ENCODE data around the gene CATSPERD.
"Not testable (repeated sequence)": the region's sequence is repeated elsewhere in the genome, so short reads cannot be mapped to it uniquely, and the experiment has no call there.

CATSPERD gene

DNA sequence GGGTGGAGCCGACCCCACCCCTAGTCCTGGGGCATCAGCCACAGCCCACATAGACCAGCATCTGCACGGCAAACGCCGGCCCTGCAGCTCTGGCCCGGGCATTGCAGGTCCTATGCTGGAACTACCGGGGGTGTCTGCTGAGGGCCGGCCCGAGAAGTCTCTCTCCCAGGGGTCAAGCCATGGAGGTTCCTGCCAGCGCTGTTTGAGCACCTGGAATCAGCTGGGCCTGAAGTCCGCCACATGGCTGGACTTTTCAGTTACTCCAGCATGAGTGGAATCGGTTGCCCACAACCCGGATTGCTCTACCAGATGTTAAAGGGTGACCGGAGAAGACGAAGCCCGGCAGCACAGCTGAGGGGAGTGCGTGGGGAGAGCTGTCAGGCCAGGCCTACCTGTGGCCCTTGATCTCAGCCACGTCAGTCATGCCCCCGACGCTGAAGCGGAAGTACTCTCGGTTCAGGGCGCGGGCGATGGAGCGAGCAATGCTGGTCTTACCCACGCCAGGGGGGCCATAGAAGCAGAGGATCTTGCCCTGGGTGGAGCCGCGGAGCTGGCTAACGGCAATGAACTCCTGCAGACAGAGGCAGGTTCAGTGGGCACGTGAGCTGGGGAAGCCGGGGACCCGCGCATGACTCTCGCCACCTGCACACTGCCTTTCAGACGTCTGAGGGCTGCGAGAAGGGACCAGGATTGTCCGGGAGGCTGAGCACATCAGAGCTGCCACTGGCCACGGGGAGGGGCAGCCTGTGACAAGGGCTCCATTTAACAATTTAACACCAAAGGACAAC lies 21.6 kb upstream of the CATSPERD start:
- no peak for DNase-seq

DNA sequence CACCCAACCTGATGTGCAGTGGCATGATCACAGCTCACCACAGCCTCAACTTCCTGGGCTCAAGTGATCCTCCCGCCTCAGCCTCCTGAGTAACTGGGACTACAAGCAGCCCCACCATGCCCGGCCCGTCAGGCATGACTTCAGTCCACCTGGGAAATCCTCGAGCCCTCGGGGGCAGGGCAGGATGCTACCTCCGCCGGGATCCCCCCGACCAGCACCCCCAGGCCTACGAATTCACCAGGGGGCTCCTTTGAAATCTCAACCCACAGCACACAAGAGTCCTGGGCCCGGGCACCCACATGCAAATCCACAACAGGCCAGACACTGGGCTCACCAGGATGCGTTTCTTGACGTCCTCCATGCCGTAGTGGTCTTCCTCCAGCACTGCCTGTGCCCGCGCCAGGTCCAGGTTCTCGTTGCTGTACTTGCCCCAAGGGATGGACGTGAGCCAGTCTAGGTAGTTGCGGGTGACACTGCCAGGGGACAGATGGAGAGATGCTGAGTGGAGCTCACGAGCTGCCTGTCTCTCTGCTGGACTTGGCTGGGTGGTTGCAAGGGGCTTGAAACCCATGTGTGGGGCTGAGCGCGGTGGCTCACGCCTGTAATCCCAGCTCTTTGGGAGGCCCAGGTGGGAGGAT lies 19.9 kb upstream of the CATSPERD start:
- no peak for DNase-seq

DNA sequence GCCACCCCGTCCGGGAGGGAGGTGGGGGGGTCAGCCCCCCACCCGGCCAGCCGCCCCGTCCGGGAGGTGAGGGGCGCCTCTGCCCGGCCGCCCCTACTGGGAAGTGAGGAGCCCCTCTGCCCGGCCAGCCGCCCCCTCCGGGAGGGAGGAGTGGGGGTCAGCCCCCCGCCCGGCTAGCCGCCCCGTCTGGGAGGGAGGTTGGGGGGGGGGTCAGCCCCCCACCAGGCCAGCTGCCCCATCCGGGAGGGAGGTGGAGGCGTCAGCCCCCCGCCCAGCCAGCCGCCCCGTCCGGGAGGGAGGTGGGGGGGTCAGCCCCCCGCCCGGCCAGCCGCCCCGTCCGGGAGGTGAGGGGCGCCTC lies 18.4 kb upstream of the CATSPERD start:
- DNase-seq, result not testable (repeated sequence)

DNA sequence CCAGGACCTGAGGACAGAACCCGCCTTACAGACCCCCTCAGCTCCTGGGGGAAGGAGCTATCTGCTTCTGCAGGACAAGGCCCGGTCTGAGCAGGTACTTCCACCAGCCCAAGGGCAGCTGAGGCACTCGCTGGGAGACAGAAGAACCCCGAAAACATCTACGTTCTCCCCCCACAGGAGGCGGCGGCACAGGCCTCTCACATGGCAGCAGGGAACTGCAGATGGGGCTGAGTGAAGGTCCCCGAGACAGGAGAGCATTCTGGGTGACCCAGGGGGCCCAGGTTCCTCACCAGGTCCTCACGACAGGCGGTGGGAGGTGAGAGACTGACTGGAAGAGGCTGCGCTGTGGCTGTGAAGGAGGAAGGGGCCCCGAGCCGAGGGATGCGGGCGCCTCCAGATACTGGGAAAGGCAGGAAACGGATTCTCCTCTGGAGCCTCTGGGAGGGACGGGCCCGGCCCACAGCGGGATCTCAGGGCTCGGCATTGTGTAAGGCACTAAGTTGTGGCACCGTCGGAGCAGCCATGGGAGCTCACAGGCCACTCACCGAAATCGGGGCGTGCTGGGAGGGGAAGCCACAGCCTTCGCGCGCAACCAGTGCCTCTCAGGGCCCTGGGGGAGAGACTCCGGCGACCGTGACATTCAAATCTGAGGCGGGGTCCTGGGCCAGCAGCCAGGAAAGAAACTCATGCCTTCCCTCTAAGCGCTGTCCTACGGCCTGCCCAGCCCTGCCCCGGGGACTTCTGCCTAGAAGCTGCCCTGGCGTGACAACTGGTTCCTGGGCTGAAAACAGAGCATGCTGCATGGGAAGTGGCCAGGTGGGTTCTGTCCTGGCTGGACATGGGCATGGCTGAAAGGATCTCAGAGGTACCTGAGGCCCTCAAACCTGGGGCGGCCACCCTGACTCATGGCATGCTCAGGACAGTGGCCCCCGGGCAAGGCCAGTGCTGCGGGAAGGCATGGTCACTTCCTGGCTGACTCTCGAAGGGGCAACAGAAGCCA lies 16.3 kb upstream of the CATSPERD start:
- DNase-seq, result no peak

DNA sequence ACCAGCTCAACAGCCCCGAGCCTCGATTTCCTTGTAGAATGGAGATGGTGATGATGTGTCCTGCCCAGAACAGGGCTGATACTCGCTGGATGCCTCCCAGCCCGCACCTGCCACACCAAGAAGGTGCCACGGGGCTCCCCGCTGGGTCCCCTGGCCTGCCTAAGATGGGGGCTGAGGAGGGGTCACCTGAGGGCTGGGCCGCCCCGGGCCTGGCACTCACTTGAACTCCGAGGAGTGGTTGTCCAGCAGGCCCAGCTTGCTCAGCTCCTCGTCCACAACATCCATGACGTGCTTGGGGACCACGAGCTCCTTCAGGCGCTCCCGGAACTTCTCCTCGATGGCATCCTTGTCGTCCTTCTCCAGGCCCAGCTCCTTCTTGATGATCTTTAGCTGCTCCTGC lies 14.9 kb upstream of the CATSPERD start:
- DNase-seq, result no peak

DNA sequence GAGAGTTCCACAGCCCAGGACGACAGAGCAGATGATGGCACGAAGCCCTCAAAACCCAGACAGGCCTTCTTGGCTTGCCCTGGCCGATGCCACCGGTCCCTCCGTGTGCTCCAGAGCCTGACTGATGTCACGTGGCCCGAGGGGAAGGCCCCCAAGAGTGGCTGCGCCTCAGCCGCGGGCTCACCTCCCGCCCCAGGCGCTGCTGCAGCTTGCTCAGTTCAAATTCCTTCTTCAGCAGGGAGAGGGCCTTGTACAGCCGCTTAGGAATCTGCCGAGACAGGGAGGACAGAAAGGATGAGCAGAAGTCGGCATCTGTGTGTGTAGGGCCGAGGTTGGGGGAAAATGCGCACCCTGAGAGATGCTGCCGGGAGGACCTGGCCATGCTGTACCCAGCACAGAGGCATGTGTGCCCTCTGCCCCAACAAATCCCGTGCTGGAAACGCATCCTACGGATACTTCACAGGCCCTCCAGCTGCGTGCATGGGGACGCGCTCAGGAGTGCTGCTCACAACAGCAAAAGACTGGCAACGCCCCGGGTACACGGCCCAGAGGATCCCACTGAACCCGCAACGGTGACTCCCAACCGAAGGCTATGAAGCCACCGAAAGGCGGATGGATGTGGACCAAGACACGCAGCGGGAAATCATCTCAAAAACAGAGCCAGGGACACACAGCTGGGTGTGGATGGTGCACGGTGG lies 13.4 kb upstream of the CATSPERD start:
- DNase-seq, result no peak

DNA sequence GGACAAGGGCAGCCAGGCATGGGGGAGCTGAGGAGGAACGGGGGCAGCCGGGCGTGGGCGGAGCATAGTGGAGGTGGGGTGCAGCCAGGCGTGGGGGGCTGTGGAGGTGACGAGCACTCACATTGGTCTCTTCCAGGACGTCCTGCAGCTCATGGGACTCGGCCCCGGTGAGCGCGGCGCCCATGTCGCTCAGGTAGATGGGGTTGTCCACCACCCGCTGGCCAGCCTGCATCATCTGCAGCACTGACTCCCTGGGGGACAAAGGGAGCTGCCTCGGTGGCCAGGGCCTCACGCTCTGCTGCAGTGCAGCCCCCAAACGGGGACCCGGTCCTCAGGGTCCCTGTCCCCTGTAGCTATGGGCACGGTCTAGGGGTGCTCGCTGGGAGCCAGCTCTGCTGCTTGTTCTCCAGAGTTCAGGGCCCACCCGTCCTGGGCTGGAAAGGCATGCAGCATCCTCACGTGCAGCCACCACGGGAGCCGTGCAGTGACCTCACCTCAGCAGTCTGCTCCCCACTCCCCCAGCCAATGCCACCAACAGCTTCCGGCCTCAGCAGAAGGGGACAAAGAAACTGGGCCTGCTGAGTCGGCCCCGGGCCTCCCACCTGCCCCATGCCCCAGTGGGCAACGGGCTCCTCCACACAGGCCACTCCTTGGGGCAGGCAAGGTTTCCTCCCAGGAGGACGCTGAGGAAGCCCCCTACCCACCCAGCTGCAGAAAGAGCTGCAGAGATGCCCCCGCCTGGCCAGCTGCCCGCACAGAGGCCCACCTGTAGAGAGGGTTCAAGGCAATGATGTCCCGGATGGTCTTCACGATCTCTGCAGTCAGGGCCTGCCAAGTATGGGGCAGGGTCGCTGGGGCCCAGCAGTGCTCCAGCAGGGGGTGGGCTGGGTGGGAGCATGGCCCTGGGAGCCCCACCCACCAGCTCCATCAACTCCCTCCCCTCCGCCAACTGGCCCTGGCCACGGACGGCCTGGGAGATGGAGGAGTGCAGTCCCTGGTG lies 12.6 kb upstream of the CATSPERD start:
- DNase-seq, result no peak

DNA sequence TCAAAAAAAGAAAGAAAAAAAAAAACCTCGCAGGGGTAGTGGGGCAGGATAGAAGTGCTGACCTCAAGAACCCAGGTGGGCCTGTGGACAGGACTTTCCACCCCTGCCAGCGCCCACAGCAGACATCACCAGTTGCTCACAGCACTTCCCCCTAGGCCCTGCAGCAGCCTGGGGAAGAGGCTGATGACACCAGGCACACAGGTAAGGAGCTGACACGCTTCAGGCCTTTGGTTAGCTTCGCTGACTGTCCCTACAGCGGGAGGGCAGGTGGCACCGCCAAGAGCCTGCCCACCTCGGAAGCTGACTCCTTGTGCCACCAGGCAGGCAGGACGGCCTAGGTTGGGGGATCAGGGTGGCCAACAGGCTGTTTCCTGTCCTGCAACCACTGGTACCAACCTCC lies 9.4 kb upstream of the CATSPERD start:
- DNase-seq, result no peak

DNA sequence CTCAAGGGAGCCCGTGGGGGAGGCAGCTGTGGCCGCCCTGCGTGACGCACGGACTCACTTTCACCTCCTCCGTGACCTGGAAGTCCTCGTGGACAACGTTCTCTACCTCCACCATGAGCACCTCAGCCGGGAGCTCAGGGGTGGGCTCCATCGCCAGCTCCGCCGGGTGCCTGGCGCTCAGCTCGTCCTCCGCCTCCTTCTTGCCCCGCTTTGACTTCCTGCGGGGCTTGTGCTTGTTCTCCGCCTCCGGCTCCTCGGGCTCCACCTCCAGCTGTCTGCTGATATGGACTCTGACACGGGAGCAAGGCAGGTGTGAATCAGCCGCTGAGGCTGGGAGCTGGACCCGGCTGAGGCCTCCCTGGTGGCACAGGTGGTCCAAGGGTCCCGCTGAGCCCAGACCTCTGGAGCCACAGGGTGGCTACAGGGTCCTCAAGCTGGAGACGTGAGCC lies 8.7 kb upstream of the CATSPERD start:
- DNase-seq, result no peak

DNA sequence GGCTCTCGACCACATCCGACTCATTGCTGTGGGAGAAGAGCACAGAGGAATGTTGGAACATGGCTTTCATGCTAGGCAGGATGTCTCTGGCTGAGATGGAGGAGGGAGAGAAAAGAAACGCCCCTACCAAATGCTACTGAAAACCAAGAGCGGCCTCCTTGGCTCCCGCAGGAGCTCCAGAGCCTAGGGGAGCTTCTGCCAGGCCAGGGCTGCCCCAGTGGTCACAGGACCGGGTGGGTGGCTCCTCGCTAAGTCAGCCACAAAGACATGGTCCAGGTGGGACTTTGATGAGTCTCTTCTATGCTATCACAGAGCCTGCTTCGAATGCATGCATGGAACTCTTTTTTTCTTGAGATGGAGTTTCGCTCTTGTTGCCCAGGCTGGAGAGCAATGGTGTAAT lies 7.2 kb upstream of the CATSPERD start:
- no peak for DNase-seq

DNA sequence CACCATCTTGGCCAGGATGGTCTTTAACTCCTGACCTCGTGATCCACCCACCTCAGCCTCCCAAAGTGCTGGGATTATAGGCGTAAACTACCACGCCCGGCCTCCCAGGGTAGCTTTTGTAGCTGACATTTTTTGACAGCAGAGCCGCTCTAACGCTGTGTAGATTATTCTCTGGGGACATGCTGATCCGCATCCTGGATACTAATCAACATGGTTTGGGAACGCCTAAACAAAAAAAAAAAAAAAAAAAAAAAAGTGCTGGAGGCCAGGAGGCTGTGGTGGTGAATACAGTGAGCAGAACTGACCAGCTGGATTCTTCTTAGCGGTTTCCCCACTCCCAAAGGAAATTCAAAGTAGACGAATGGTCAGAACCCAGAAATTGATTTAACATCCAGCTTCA lies 5.6 kb upstream of the CATSPERD start:
- no peak for DNase-seq

DNA sequence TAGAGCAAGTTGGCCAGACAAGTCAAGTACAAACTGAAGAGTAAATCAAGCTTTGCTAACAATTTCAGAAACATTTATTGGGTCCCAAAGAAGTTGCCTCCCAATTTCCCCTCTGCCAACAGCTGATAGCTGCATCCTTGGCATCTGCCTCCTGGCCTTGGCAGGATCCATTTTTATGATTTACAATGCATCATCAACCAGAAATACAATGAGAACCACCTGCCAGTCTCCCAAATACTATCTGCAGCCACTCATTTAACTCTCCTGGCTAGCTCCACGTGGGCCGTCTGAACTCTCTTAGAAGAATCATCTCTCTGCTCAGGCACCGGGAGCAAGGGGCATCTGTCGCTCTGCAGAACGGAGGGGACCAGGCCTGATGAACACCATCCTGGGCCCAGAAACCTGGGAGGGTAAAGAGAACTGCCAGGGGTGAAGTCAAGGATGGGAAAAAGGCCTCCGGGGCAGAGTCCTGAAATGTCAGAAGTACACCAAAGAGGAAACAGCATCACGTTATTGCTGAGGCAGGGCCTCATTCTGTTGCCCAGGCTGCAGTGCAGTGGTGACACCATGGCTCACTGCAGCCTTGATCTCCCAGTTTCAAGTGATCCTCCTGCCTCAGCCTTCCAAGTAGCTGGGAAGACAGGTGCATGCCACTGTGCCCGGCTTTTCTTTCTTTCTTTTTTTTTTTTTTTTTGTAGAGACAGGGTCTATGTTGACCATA lies 3.1 kb upstream of the CATSPERD start:
- no peak for DNase-seq

DNA sequence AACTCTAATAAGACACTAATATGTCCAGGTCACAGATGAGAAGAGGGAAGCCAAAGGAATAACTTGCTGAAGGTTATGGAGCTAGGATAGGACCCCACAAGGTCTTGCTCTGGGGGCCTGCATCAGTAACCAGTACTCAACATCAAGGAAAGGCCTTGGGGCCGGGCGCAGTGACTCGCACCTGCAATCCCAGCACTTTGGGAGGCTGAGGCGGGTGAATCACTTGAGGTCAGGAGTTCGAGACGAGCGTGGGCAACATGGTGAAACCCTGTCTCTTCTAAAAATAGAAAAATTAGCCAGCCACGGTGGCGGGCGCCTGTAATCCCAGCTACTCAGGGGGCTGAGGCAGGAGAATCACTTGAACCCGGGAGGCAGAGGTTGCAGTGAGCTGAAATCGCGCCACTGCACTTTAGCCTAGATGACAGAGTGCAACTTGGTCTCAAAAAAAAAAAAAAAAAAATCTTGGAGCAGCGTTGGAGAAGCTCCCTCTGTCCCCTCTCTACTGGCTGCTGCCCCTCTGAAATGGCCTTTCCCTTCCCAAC lies 2.3 kb upstream of the CATSPERD start:
- peak; percentile 80 for DNase-seq

DNA sequence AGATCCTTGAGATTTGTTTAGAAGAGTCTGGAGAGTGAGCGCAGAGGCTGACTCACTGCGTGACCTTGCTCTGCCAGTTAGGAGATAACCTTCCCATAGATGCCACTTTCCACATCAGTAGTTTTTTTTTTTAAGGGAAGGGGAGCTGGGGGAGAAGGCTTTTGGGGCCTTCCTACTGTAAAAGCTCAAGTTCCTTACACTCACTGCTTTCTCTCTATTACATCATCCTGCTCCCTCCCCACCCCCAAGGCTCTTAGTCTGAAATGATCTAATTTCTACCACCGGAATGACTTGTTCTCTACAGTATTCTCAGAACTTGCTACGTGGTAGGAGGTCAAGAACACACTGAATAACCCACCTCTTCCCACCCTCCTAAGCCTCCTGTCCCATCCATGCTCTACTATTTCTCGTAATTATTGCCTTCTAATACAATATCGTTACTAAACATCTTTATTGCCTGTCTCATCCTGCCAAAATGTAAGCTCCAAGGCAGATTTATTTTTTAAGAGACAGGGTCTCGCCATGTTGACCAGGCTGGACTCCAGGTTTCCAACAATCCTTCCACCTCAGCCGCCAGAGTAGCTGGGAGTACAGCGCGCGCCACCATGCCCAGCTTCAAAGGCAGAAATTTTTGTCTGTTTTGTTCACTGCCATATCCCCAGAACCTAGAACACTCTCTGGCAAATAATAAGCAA lies 1.7 kb upstream of the CATSPERD start:
- peak; percentile 94 for DNase-seq

DNA sequence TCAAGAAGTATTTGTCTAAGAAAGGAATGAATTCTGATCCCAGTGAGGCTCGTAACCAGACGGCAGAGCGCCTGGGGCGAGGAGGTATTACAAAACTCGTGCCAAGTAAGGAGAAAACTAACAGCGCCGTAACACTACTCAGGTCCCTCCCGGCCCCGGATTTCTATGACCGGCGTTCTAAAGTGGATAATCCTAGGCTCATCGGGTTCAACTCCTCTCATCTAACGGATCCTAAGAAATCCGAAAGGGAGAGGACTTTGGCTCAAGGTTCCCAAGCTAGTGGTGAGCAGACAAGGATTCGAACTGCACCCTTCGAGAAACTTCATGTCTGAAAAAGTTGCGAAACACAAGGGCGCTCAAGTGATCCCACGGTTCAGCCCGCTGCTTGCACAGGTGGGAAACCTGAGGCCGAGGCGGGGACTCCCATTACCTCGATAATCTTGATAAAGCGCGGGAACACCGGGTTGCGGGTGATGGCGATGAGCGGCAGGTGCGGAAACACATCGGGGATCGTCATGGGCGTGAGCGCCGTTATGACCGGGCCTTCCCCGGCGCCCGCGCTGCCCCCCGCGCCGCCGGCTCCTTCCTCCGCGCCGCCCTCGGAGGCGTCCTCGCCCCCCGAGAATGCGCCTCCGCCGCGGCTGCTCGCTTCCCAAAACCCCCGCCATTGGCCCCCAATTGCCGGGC lies 1.0 kb upstream of the CATSPERD start:
- no peak for DNase-seq

DNA sequence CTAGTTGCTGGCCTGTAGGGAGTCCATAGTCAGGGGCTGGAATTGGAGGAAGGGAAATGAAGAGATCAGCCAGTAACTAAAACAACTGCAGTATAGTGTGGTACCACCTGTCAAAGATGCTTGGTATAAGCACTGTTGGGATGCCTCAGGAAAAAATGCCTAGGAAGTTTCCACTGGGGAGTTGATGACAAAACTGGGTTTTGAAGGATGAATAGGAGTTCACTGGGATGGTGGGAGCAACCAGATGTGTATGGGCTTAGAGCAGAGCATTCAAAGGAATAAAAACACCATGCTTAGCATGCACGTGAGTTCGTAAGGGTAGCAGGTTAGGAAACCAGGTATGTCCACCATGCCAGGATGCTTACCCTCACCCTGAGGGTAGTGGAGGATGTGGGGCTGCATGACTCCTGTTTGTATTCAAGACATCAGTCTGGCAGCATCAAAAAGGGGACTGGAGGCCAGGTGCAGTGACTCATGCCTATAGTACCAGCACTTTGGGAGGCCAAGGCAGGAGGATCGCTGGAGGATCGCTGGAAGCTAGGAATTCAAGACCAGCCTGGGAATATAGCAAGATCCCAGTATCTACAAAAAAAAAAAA lies 7.1 kb downstream of the CATSPERD start:
- no peak for DNase-seq

DNA sequence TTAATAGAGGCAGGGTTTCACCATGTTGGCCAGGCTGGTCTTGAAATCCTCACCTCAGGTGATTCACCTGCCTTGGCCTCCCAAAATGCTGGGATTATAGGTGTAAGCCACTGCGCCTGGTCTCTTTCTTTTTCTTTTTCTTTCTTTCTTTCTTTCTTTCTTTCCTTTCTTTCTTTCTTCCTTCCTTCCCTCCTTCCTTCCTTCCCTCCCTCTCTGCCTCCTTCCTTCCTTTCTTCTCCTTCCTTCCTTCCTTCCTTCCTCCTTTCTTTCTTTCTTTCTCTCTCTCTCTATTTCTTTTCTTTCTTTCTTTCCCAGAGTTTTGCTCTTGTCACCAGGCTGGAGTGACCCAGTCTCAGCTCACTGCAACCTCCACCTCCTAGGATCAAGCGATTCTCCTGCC lies 12.7 kb downstream of the CATSPERD start:
- not testable (repeated sequence) for DNase-seq

DNA sequence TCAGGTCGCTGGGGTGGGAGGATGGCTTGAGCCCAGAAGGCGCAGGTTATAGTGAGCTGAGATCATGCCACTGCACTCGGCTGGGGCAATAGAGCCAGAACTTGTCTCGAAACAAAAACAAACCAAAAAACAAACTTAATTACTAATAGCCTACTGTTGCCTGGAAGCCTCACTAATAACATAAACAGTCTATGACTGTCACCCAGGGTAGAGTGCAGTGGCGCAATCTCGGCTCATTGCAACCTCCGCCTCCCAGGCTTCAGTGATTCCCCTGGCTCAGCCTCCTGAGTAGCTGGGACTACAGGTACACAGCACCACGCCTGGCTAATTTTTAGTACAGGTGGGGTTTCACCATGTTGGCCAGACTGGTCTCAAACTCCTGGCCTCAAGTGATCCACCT lies 18.0 kb downstream of the CATSPERD start:
- DNase-seq, result no peak

DNA sequence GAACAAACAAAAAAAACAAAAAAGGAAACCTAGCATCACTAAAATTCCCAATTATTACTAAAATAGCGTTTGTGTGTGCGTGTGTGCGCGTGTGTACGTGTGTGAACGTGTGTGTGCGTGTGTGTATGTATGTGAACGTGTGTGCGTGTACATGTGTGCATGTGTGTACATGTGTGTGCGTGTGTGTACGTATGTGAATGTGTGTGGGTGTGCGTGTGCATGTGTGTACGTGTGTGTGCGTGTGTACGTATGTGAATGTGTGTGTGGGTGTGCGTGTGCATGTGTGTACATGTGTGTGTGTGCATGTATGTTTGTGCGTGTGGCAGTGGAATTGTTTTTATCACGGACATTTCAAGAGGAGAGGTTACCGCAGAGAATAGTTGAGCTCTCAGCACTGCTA lies 21.6 kb downstream of the CATSPERD start:
- no peak for DNase-seq

Data from fibroblast of skin of right biceps (primary cell).